Measurements from ENCODE around the gene FADS6.

FADS6 gene

GRCh38 chr17:74833501-74834377, 59.7 kb downstream of the FADS6 start:
- peak; percentile 78 for DNase-seq (ENCODE audit: low spot score)

DNA sequence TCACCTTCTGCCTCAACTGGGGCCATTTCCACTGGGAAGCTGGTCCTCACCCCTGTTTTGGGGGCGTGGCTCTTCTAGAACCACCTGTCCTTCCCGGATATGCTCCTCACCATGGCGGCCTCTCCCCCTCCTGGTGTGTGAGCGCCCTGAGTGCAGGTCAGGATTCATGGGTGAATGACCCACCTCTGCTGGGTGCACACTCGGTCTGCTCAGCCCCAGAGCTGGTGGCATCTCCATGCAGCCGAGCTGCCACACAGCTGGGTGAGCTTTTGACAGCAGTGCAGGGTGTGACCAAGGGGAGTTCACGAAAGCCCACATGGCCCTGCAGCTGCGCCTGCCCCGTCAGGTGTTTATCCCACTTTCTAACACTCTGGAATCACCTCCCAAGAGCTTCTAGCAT, 61.0 kb downstream of the FADS6 start:
- no peak for DNase-seq (ENCODE audit: low spot score)
- in situ Hi-C loops (cut with MboI; ENCODE audit: low sequenced_read_pairs, unreplicated experiment), result no loop called here
- no peak for TF ChIP-seq CTCF (IDR thresholded peaks at IDR 0.05; ENCODE audit: borderline replicate concordance, control extremely low read depth, extremely low read depth, insufficient read depth, missing control alignments)

More at GRCh38 chr17:74833501-74834377, 59.7 kb downstream of the FADS6 start:
- no peak for TF ChIP-seq CTCF (IDR thresholded peaks at IDR 0.05; ENCODE audit: borderline replicate concordance, control extremely low read depth, extremely low read depth, insufficient read depth, missing control alignments)
- in situ Hi-C loops (cut with MboI; ENCODE audit: low sequenced_read_pairs, unreplicated experiment), result no loop called here

DNA sequence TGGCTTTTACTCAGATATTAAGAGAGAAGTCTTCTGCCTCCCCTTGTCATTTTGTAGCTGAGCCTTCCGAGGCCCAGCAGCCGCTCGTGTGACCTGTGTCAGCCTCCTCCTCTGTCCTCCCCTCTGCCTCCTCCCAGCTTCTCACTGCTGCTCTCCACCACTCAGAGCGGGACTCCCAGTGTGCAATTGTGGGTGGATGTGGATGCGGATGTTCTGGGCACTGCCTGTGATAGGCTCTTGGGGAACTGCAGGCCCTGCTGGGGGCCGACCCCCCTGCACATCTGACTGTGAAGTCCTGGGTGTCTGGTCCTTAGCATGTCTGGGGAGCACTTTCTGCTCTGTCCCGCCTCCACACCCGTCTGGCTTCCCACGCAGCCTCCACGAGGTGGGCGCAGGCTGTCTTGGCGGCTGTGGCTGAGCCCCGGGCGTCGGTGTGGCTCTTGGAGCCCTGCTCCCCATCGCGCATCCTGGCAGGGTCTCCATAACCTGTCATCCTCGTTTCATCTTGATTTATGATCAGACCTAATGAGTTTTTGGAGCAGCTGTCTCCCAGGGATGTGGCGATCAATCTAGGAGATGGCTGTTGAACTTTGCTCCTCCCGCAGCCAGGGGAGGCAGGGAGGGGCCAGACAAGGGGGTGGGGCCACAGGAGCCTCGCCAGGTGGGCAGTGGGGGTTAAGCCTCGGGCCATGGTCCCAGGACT, 61.8 kb downstream of the FADS6 start:
- TF ChIP-seq CTCF (IDR thresholded peaks at IDR 0.05; ENCODE audit: borderline replicate concordance, control extremely low read depth, extremely low read depth, insufficient read depth, missing control alignments), result no peak
- no peak for DNase-seq (ENCODE audit: low spot score)
- in situ Hi-C loops (cut with MboI; ENCODE audit: low sequenced_read_pairs, unreplicated experiment), result no loop called here

DNA sequence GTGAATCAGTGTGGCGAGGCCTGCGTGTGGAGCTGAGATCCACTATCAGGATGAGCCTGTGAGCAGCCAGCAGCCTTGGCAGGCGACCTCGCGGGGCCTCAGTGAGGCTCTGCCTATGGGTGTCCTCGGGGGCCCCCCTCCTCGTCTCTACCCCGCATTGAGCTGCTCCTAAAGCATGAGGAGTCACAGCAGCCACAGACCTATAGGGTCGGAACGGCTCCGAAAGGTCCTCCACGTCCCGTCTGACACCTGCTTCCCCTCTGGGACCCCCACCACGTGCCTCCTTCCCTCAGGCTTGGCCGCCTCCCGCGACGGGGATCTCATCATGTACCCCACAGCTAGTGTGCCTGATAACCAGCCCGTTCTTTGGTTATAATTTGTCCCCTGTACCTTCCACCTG, 62.6 kb downstream of the FADS6 start:
- in situ Hi-C loops (cut with MboI; ENCODE audit: low sequenced_read_pairs, unreplicated experiment), result no loop called here
- no peak for DNase-seq (ENCODE audit: low spot score)
- TF ChIP-seq CTCF (IDR thresholded peaks at IDR 0.05; ENCODE audit: borderline replicate concordance, control extremely low read depth, extremely low read depth, insufficient read depth, missing control alignments), result no peak

DNA sequence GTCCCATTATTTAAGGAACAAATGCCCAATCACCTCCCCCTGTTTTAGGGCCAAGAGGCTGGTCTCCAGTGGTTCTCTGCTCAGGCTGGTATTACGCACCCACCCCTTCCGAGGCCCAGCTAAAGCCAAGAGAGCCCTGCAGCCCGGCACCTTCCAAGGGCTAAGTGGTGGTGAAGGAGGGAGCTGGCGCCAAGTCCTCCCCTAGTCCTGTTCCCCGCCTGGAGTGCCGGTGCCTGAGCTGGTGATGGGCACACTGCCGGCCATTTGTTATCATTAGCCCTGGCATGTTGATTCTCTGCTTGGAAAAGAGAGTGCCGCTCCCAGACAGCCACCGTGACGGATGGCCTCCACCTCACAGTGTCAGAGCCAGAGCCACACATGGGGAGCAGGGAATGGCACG, 65.6 kb downstream of the FADS6 start:
- DNase-seq (ENCODE audit: low spot score), result no peak
- TF ChIP-seq CTCF (IDR thresholded peaks at IDR 0.05; ENCODE audit: borderline replicate concordance, control extremely low read depth, extremely low read depth, insufficient read depth, missing control alignments), result no peak
- in situ Hi-C loops (cut with MboI; ENCODE audit: low sequenced_read_pairs, unreplicated experiment), result no loop called here
